ENCODE data around the gene NUP88. TPM values are rescaled to one million over a fixed set of nuclear protein-coding genes. Genes with fewer than 3 reads are reported as not detected.
A peak's percentile ranks its signal among the peaks of the same experiment; 100 is the strongest.

Gene NUP88
- total and polyA plus RNA-seq, 10 of the 15 experiments (the other 5 are each of a cell fraction or from before 2014, with no cell fraction given), result 110 to 244 (median 188) TPM

DNA sequence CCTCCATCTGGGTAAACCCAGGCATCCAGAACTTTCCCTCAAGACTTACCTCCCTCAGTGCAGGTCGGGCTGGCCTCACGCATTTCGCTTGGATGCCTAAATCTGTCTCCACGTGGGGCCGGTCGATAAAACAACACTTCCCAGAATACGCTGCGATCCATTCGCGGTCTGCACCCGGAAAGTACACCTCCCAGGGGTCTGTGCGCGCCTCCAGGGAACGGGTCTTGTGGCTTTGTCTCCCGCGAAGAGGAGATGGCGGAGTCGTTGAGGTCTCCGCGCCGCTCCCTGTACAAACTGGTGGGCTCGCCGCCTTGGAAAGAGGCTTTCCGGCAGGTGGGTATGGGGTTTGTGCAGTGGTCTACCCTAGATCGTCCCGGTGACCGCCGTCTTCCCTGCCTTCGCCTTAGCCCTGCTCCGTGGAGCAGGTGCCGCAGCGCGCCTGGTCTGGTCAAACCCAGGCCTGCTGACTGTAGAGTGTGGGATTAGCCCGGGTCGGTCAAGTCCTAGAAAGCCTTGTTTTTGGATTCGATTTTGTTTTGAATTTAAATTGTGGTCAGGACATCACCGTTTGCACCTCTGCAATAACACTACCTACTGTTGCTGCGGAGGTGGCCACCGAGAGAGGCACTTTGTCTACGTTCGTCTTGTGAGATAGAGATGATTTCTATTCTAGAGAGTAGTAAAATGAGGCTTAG, 644 bp upstream of the NUP88 start, which contains the start of gene RPAIN (continued):
- no peak for TF ChIP-seq ZNF207 (IDR thresholded peaks at IDR 0.05; ENCODE audit: borderline replicate concordance)
- no peak for TF ChIP-seq KLF5 (IDR thresholded peaks at IDR 0.05; ENCODE audit: partially characterized antibody)
- TF ChIP-seq, protein P1, sequence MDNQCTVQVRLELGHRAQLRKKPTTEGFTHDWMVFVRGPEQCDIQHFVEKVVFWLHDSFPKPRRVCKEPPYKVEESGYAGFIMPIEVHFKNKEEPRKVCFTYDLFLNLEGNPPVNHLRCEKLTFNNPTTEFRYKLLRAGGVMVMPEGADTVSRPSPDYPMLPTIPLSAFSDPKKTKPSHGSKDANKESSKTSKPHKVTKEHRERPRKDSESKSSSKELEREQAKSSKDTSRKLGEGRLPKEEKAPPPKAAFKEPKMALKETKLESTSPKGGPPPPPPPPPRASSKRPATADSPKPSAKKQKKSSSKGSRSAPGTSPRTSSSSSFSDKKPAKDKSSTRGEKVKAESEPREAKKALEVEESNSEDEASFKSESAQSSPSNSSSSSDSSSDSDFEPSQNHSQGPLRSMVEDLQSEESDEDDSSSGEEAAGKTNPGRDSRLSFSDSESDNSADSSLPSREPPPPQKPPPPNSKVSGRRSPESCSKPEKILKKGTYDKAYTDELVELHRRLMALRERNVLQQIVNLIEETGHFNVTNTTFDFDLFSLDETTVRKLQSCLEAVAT (IDR thresholded peaks at IDR 0.05), result peak; percentile 63; the same call in 1 of the 2 replicates
- TF ChIP-seq ASH2L (IDR thresholded peaks at IDR 0.05; ENCODE audit: borderline replicate concordance, low read depth), result no peak
- TF ChIP-seq RBBP5 (conservative IDR thresholded peaks at IDR 0.05), result no peak
- TF ChIP-seq WRNIP1 (IDR thresholded peaks at IDR 0.05; ENCODE audit: borderline replicate concordance, low read depth, low read length), result no peak
- TF ChIP-seq CREB1 (IDR thresholded peaks at IDR 0.05; ENCODE audit: low read depth), result peak; percentile 2; the same call in 1 of the 2 replicates
- no peak for TF ChIP-seq CEBPB (IDR thresholded peaks at IDR 0.05; ENCODE audit: borderline replicate concordance in 1 of 2, low read depth in 2 of 2, low read length in 2 of 2)
- TF ChIP-seq, protein P2, sequence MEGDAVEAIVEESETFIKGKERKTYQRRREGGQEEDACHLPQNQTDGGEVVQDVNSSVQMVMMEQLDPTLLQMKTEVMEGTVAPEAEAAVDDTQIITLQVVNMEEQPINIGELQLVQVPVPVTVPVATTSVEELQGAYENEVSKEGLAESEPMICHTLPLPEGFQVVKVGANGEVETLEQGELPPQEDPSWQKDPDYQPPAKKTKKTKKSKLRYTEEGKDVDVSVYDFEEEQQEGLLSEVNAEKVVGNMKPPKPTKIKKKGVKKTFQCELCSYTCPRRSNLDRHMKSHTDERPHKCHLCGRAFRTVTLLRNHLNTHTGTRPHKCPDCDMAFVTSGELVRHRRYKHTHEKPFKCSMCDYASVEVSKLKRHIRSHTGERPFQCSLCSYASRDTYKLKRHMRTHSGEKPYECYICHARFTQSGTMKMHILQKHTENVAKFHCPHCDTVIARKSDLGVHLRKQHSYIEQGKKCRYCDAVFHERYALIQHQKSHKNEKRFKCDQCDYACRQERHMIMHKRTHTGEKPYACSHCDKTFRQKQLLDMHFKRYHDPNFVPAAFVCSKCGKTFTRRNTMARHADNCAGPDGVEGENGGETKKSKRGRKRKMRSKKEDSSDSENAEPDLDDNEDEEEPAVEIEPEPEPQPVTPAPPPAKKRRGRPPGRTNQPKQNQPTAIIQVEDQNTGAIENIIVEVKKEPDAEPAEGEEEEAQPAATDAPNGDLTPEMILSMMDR (IDR thresholded peaks at IDR 0.05 in 2 of 3, conservative IDR thresholded peaks at IDR 0.05 in 1 of 3; ENCODE audit: control insufficient read depth in 2 of 3, extremely low read depth in 1 of 3, insufficient read depth in 1 of 3, low read depth in 3 of 3, low read length in 3 of 3), result no peak
- TF ChIP-seq TCF12 (IDR thresholded peaks at IDR 0.05; ENCODE audit: low read depth, low read length), result no peak; the same call in 1 of the 2 replicates
- TF ChIP-seq EP300 (IDR thresholded peaks at IDR 0.05; ENCODE audit: borderline replicate concordance in 1 of 2, control insufficient read depth in 1 of 2, low read depth in 2 of 2, low read length in 2 of 2), result no peak; a peak in 1 of 4 replicates
- peak; percentile 73; the same call in 1 of the 2 replicates for TF ChIP-seq SMAD5 (IDR thresholded peaks at IDR 0.05; ENCODE audit: low read depth)
- TF ChIP-seq POLR2AphosphoS2 (IDR thresholded peaks at IDR 0.05; ENCODE audit: low read depth, low read length), result no peak
- no peak for TF ChIP-seq RFX5 (IDR thresholded peaks at IDR 0.05; ENCODE audit: low read depth, low read length)
- no peak for TF ChIP-seq SRF (IDR thresholded peaks at IDR 0.05; ENCODE audit: low read depth in 2 of 2, low read length in 2 of 2)
- TF ChIP-seq JUNB (IDR thresholded peaks at IDR 0.05), result no peak
- TF ChIP-seq MTA3 (IDR thresholded peaks at IDR 0.05; ENCODE audit: borderline replicate concordance, low read length), result no peak
- no peak for TF ChIP-seq ZBED1 (IDR thresholded peaks at IDR 0.05; ENCODE audit: borderline replicate concordance)
- TF ChIP-seq, protein P3, sequence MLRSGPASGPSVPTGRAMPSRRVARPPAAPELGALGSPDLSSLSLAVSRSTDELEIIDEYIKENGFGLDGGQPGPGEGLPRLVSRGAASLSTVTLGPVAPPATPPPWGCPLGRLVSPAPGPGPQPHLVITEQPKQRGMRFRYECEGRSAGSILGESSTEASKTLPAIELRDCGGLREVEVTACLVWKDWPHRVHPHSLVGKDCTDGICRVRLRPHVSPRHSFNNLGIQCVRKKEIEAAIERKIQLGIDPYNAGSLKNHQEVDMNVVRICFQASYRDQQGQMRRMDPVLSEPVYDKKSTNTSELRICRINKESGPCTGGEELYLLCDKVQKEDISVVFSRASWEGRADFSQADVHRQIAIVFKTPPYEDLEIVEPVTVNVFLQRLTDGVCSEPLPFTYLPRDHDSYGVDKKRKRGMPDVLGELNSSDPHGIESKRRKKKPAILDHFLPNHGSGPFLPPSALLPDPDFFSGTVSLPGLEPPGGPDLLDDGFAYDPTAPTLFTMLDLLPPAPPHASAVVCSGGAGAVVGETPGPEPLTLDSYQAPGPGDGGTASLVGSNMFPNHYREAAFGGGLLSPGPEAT (IDR thresholded peaks at IDR 0.05; ENCODE audit: low read depth), result 0 out of 2 replicates have a peak, but pooled peaks have one; percentile 95
- no peak for TF ChIP-seq TCF7 (IDR thresholded peaks at IDR 0.05; ENCODE audit: borderline replicate concordance)
- peak; percentile 77 for TF ChIP-seq TAF1 (IDR thresholded peaks at IDR 0.05; ENCODE audit: borderline replicate concordance, low read depth, low read length)
- no peak for TF ChIP-seq PAX5 (IDR thresholded peaks at IDR 0.05; ENCODE audit: borderline replicate concordance, low read depth, low read length)
- TF ChIP-seq, protein P4, sequence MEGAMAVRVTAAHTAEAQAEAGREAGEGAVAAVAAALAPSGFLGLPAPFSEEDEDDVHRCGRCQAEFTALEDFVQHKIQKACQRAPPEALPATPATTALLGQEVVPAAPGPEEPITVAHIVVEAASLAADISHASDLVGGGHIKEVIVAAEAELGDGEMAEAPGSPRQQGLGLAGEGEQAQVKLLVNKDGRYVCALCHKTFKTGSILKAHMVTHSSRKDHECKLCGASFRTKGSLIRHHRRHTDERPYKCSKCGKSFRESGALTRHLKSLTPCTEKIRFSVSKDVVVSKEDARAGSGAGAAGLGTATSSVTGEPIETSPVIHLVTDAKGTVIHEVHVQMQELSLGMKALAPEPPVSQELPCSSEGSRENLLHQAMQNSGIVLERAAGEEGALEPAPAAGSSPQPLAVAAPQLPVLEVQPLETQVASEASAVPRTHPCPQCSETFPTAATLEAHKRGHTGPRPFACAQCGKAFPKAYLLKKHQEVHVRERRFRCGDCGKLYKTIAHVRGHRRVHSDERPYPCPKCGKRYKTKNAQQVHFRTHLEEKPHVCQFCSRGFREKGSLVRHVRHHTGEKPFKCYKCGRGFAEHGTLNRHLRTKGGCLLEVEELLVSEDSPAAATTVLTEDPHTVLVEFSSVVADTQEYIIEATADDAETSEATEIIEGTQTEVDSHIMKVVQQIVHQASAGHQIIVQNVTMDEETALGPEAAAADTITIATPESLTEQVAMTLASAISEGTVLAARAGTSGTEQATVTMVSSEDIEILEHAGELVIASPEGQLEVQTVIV (IDR thresholded peaks at IDR 0.05; ENCODE audit: borderline replicate concordance, partially characterized antibody), result peak; percentile 59

Measured in GM12878 (cell line).